Transverse colon (tissue), 4 donors: ENCODE data around the gene STEAP3.

Source experiments
- POLR2A ChIP-seq: fragments of 450-650 bp; IDR thresholded peaks from one replicate; pipeline ENCODE4 v1.6.1; 2016; ENCODE audit warnings: antibody characterized with exemption, mild to moderate bottlenecking, moderate library complexity
- POLR2AphosphoS5 ChIP-seq, 3 donors: sonication (generic); formaldehyde crosslinking; IDR thresholded peaks; one replicate each; pipeline ENCODE4 v1.6.1; 2016; ENCODE audit warnings: antibody characterized with exemption in 3 of 3
- TF ChIP-seq, protein P1 (sequence below), 5 experiments: fragments of 200-600 bp in 3 of 5; fragments of 450-650 bp in 2 of 5; sonication (generic) in 3 of 5; IDR thresholded peaks; 1 replicate in 2 of 5; 2 replicates in 3 of 5; pipeline ENCODE4 v1.5.1; 2016 to 2017; ENCODE audit warnings: antibody characterized with exemption in 5 of 5, inconsistent platforms in 3 of 5, mild to moderate bottlenecking in 2 of 5, moderate library complexity in 1 of 5

DNA sequence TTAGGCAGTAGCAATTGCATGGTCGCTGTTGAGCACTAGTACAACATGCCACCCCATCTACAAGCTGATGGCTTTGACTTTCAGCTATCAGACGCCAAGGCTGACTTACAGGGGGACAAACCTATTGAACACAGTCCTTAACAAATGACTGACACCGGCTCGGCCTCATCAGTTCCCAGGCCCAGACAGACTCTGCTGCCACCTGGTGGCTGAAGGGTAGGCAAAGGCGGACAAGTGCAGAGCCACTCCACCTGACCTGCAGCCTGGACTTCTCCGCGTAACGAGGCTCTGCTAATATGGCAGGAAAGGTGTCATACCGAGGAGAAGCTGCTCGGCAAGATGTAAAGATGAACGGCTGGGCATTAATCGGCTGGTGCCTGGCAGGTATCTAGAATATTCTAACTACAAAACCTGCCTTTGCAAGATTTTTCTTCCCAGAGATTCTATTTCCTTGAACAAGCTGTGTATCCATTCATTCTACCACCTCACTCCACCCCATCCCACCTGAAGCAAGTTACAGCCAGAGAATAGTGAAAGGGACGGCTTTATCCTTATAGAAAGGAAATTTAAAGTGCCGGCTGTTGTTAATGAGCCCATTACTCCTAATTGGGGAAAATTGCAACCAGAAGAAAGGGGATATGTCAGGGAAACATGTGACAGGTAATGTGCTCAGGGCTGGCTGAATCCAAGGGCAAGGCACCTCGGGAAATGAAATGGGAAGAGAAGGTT lies 67.4 kb downstream of the STEAP3 start:
- TF ChIP-seq, protein P1, sequence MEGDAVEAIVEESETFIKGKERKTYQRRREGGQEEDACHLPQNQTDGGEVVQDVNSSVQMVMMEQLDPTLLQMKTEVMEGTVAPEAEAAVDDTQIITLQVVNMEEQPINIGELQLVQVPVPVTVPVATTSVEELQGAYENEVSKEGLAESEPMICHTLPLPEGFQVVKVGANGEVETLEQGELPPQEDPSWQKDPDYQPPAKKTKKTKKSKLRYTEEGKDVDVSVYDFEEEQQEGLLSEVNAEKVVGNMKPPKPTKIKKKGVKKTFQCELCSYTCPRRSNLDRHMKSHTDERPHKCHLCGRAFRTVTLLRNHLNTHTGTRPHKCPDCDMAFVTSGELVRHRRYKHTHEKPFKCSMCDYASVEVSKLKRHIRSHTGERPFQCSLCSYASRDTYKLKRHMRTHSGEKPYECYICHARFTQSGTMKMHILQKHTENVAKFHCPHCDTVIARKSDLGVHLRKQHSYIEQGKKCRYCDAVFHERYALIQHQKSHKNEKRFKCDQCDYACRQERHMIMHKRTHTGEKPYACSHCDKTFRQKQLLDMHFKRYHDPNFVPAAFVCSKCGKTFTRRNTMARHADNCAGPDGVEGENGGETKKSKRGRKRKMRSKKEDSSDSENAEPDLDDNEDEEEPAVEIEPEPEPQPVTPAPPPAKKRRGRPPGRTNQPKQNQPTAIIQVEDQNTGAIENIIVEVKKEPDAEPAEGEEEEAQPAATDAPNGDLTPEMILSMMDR (IDR thresholded peaks at IDR 0.05), result peak; percentile 52 to 72 (median 59)
- TF ChIP-seq POLR2A (no peak), POLR2AphosphoS5 (IDR thresholded peaks at IDR 0.05) (no peak)
